Nephron progenitor cell (in vitro differentiated cells): ENCODE measurements around the gene ZCCHC2.

Experiments
- DNase-seq: peaks from one replicate; pipeline ENCODE4 v3.0.0; 2021
- H3K27ac Mint-ChIP-seq: 2 replicates; pipeline ENCODE4 v1.8.0; 2021; ENCODE audit warnings: mild to moderate bottlenecking, moderate library complexity, mixed read lengths
- H3K27me3 Mint-ChIP-seq: 2 replicates; pipeline ENCODE4 v1.8.0; 2021; ENCODE audit warnings: mild to moderate bottlenecking, low read depth, mixed read lengths; ENCODE audit not compliant: poor library complexity
- H3K36me3 Mint-ChIP-seq: 2 replicates; pipeline ENCODE4 v1.8.0; 2021; ENCODE audit warnings: low read depth, mixed read lengths
- H3K4me1 Mint-ChIP-seq: 2 replicates; pipeline ENCODE4 v1.8.0; 2021; ENCODE audit warnings: mixed read lengths
- H3K4me3 Mint-ChIP-seq: 2 replicates; pipeline ENCODE4 v1.8.0; 2021; ENCODE audit warnings: mild to moderate bottlenecking, moderate library complexity, mixed read lengths
- H3K9me3 Mint-ChIP-seq: 2 replicates; pipeline ENCODE4 v1.8.0; 2021; ENCODE audit warnings: mild to moderate bottlenecking, moderate library complexity, mixed read lengths
- TF ChIP-seq, protein P1 (sequence below): fragments of 200-600 bp; sonication (generic); IDR thresholded peaks from 2 replicates; pipeline ENCODE4 v1.5.0; 2021; ENCODE audit warnings: antibody characterized with exemption

ZCCHC2 gene

DNA sequence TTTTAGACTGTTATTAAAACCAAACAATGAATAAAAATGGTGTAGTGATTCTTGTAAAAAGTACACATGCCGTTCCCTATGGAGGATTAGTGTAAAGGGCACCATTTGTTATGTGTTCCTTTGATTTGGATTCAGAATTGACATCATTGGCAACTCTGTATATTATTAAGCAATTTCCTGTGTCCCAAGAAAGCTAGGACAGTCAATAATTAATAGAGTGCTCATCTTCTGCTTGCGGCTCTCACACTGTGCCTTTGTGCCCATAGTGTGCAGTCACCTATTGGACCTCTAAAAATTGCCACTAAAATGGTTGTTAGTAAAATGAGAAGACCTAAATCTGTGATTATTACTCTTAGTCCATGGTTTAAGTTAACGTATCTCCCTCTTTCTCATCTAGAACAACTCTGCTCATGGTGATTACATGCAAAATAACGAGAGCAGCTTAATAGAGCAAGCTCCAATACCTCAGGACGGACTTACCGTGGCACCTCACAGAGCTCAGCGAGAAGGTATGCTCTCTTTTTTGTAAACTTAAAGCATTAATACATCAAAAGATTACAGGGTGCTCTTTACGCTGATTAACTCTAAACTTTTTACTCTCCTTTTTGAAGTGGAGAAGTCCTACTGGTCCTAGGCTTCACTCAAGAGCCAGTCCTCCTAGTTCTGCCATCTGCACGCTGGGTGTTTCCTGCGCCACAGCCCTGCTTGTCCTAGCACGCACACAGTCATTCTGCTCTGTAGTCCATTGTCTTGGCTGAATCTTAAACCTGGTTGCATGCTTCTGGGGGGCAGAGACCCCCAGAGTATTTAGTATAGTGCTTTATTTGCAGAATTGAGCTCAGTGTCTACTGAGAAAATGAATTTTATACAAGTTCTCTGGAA lies 16.7 kb downstream of the ZCCHC2 start:
- Mint-ChIP-seq H3K27me3 (no peaks in the 10 kb centered on the region), H3K27ac (no peak overlapping the region), H3K36me3 (peaks cover 21% of the 10 kb centered on the region), H3K4me1 (peaks cover 32% of the 10 kb centered on the region), H3K9me3 (no peaks in the 10 kb centered on the region), H3K4me3 (no peak overlapping the region)
- DNase-seq, result no peak
- TF ChIP-seq, protein P1, sequence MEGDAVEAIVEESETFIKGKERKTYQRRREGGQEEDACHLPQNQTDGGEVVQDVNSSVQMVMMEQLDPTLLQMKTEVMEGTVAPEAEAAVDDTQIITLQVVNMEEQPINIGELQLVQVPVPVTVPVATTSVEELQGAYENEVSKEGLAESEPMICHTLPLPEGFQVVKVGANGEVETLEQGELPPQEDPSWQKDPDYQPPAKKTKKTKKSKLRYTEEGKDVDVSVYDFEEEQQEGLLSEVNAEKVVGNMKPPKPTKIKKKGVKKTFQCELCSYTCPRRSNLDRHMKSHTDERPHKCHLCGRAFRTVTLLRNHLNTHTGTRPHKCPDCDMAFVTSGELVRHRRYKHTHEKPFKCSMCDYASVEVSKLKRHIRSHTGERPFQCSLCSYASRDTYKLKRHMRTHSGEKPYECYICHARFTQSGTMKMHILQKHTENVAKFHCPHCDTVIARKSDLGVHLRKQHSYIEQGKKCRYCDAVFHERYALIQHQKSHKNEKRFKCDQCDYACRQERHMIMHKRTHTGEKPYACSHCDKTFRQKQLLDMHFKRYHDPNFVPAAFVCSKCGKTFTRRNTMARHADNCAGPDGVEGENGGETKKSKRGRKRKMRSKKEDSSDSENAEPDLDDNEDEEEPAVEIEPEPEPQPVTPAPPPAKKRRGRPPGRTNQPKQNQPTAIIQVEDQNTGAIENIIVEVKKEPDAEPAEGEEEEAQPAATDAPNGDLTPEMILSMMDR, result no peak

DNA sequence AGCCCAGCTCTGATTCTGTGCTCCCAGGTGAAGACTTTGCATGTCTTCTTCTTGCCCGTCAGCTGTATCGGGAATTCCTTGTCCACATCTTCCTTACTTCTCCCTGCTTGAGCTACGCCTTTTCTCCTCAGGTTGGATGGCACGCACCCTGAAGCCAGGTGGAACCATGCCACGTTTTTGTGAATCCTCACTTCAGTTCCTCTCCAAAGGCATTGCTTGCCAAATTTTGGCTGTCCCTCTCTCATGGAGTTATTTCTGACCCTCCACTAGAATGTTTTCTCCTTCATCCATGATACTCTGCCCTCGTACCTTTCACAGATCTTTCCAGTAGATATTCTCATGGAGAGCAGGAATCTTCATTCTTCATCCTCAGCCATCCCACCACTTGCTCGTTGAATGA lies 20.2 kb downstream of the ZCCHC2 start:
- Mint-ChIP-seq H3K4me1 (peaks cover 22% of the 10 kb centered on the region), H3K27me3 (no peaks in the 10 kb centered on the region), H3K4me3 (no peak overlapping the region), H3K27ac (no peak overlapping the region), H3K36me3 (peaks cover 35% of the 10 kb centered on the region), H3K9me3 (no peaks in the 10 kb centered on the region)
- no peak for DNase-seq
- TF ChIP-seq, protein P1, result no peak

GRCh38 chr18:62545098-62545497 lies 22.3 kb downstream of the ZCCHC2 start:
- Mint-ChIP-seq H3K36me3 (peaks cover 40% of the 10 kb centered on the region), H3K27me3 (no peaks in the 10 kb centered on the region), H3K9me3 (no peaks in the 10 kb centered on the region), H3K27ac (no peak overlapping the region), H3K4me1 (peaks cover 22% of the 10 kb centered on the region), H3K4me3 (no peak overlapping the region)
- TF ChIP-seq, protein P1, result no peak
- no peak for DNase-seq

DNA sequence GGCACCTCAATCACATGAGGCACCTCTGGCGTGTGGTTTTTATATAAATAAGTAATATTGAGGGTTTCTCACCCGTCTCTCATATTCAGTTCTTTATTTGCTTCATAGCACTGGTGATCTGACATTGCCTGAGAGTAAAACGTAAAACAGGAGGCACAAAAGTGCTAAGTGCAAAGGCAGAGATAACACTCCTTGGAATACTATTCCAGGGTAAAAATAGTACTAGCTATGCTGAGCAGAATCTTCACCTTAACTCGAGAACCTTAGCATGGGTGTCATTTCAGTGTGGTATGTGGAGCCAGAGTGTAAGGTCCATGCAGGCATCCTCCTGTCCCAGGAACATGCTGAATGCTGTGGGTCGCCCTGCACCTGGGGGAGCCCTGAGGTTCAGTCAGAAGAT lies 26.9 kb downstream of the ZCCHC2 start:
- Mint-ChIP-seq H3K4me1 (no peaks in the 10 kb centered on the region), H3K36me3 (peaks cover 51% of the 10 kb centered on the region), H3K27ac (no peak overlapping the region), H3K27me3 (no peaks in the 10 kb centered on the region), H3K4me3 (no peak overlapping the region), H3K9me3 (no peaks in the 10 kb centered on the region)
- TF ChIP-seq, protein P1, result no peak
- DNase-seq, result no peak

DNA sequence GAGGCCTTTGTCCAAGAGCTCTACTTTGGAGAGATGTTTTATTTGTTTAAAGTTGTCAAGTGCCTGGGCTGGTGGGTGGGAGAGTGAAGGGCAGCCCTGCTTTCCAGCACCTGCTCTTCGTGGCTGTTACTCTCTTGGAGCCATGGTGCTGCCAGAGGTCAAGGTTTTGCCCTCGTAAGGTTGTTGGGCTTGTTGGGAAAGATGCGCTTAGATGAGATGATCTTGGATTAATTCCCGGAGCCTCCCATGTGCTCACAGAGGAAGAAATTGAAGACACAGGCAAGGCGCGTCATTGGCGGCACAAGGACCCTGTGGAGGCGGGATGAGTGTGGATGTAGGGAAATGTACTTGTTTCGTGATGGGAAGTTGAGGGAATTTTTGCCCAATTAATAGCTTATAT lies 27.9 kb downstream of the ZCCHC2 start:
- no peak overlapping the region for H3K27ac Mint-ChIP-seq
- DNase-seq, result no peak
- TF ChIP-seq, protein P1, result no peak
- peaks cover 42% of the 10 kb centered on the region for H3K36me3 Mint-ChIP-seq
- H3K4me3 Mint-ChIP-seq, result no peak overlapping the region
- H3K27me3 Mint-ChIP-seq, result no peaks in the 10 kb centered on the region
- no peaks in the 10 kb centered on the region for H3K4me1 Mint-ChIP-seq
- no peaks in the 10 kb centered on the region for H3K9me3 Mint-ChIP-seq
